ENCODE results near the gene SPAG16. TPM values are rescaled to one million over a fixed set of nuclear protein-coding genes. Genes with fewer than 3 reads are reported as not detected.

The SPAG16 gene
- total and polyA plus RNA-seq, 2 experiments from 2014 or later, result 28.9 to 30.7 TPM

GRCh38 chr2:213237787-213238186, 46.5 kb upstream of the SPAG16 start:
- no peaks in the 10 kb centered on the region for H3K79me2 ChIP-seq (ENCODE audit: insufficient read depth)
- in situ Hi-C loops (cut with MboI), result no loop called here
- H3K9ac ChIP-seq, result peak overlapping the region; percentile 51; the same call in 1 of the 2 replicates
- H4K20me1 ChIP-seq (ENCODE audit: insufficient read depth), result no peaks in the 10 kb centered on the region
- peak overlapping the region; percentile 86 for H3K4me2 ChIP-seq (ENCODE audit: unreplicated experiment)
- peak overlapping the region; percentile 45 for H3K4me3 ChIP-seq
- no peaks in the 10 kb centered on the region for H3K27me3 ChIP-seq (replicated peaks; ENCODE audit: insufficient read depth)
- no peaks in the 10 kb centered on the region for H3K36me3 ChIP-seq (ENCODE audit: low read depth)
- H3K4me1 ChIP-seq (ENCODE audit: insufficient read depth), result peaks cover 41% of the 10 kb centered on the region
- no peaks in the 10 kb centered on the region for H3K9me3 ChIP-seq (ENCODE audit: low read depth)
- H3F3A ChIP-seq (ENCODE audit: insufficient read depth), result peaks cover 27% of the 10 kb centered on the region
- TF ChIP-seq EZH2phosphoT487 (IDR thresholded peaks at IDR 0.05; ENCODE audit: insufficient read depth, low read depth) (no peak), EZH2 (IDR thresholded peaks at IDR 0.05; ENCODE audit: insufficient read depth, poor library complexity, severe bottlenecking) (no peak)
- WGBS, 2 experiments (ENCODE audit: low coverage in 1 of 2, low lambda C conversion rate in 2 of 2, missing lambda C conversion rate in 2 of 2), result 61 to 77% methylated on average over 2 of the region's 2 CpGs
- no peak for DNase-seq
- H3K27ac ChIP-seq, result peak overlapping the region; percentile 77
- H2AFZ ChIP-seq, result peak overlapping the region; percentile 75
- no peaks in the 10 kb centered on the region for H3K9me2 ChIP-seq (ENCODE audit: insufficient read depth)

DNA sequence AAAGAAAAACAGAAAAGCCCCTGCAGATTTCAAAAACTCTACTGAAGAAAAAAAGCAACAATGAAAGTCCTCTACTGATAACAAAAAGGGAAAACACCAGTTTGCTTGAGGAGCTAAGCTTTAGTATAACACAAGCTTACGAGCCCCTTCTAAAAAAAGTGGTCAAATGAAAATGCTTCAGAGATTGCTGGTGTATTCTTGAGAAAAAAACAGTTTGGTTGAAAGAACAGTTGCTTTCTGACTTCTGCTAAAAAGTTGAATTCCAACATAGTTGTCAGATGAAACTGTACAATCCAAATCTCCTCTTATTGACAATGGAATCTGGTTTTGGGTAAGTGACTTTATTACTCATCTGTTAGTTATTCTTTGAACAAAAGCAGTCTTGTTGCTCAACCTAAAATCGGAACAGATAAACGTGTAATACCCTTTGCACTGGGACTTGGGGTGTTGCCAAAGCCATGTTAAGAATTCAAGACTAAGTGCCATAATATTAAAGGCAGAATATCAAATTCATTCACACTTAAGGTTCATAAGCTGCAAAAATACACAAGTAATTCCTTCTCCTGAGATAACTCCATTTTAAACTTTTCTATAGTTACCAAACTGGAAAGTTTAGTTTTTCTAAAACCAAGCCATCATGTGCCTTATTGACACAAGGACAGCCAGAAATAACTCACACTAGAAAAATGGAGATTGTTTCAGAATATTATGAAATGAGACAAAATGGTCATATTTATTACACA, 45.3 kb upstream of the SPAG16 start:
- Histone ChIP-seq H3K4me1 (ENCODE audit: insufficient read depth) (peaks cover 41% of the 10 kb centered on the region), H4K20me1 (ENCODE audit: insufficient read depth) (no peaks in the 10 kb centered on the region), H3K36me3 (ENCODE audit: low read depth) (no peaks in the 10 kb centered on the region), H3K27ac (peak overlapping the region; percentile 77), H2AFZ (peak overlapping the region; percentile 55), H3K9me2 (ENCODE audit: insufficient read depth) (no peaks in the 10 kb centered on the region), H3K79me2 (ENCODE audit: insufficient read depth) (no peaks in the 10 kb centered on the region), H3K27me3 (replicated peaks; ENCODE audit: insufficient read depth) (no peaks in the 10 kb centered on the region), H3K4me3 (peak overlapping the region; percentile 67), H3K4me2 (ENCODE audit: unreplicated experiment) (peak overlapping the region; percentile 86), H3K9ac (peak overlapping the region; percentile 51), H3K9me3 (ENCODE audit: low read depth) (no peaks in the 10 kb centered on the region), H3F3A (ENCODE audit: insufficient read depth) (peaks cover 27% of the 10 kb centered on the region)
- 0% methylated on average over 3 of the region's 3 CpGs for WGBS, 2 experiments (ENCODE audit: low coverage in 1 of 2, low lambda C conversion rate in 2 of 2, missing lambda C conversion rate in 2 of 2)
- in situ Hi-C loops (cut with MboI), result no loop called here
- peak; percentile 83 for DNase-seq
- TF ChIP-seq EZH2 (IDR thresholded peaks at IDR 0.05; ENCODE audit: insufficient read depth, poor library complexity, severe bottlenecking) (no peak), EZH2phosphoT487 (IDR thresholded peaks at IDR 0.05; ENCODE audit: insufficient read depth, low read depth) (no peak)

DNA sequence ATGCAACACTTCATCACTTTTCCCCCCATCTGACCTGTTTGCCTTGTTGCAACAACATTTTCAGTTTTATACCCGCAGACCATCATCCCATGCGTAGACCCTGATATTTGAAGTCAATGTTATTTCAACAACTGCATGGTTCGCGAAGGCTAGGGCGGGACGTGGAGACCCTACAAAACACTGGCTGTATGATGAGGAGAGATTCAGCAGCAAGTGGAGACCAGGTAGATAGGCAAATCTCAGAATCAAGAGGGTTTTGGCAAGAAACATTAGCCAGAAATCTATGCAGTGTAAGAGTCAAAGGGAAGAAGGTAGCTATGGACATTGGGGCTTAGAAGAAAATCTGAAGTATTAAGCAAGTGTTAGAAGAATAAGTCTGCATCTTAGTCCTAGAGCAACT, 42.4 kb upstream of the SPAG16 start:
- H3K9ac ChIP-seq, result no peak overlapping the region
- H3K4me2 ChIP-seq (ENCODE audit: unreplicated experiment), result no peak overlapping the region
- 95 to 97% methylated on average over 6 of the region's 6 CpGs for WGBS, 2 experiments (ENCODE audit: low coverage in 1 of 2, low lambda C conversion rate in 2 of 2, missing lambda C conversion rate in 2 of 2)
- H3K27ac ChIP-seq, result no peak overlapping the region
- no peaks in the 10 kb centered on the region for H3K79me2 ChIP-seq (ENCODE audit: insufficient read depth)
- no peaks in the 10 kb centered on the region for H3K36me3 ChIP-seq (ENCODE audit: low read depth)
- H2AFZ ChIP-seq, result 0 out of 2 replicates have a peak overlapping the region, but pooled peaks have one; percentile 27
- peaks cover 23% of the 10 kb centered on the region for H3F3A ChIP-seq (ENCODE audit: insufficient read depth)
- DNase-seq, result no peak
- H3K27me3 ChIP-seq (replicated peaks; ENCODE audit: insufficient read depth), result no peaks in the 10 kb centered on the region
- H3K9me3 ChIP-seq (ENCODE audit: low read depth), result no peaks in the 10 kb centered on the region
- H3K4me3 ChIP-seq, result no peak overlapping the region
- no peaks in the 10 kb centered on the region for H3K9me2 ChIP-seq (ENCODE audit: insufficient read depth)
- peaks cover 35% of the 10 kb centered on the region for H3K4me1 ChIP-seq (ENCODE audit: insufficient read depth)
- TF ChIP-seq EZH2phosphoT487 (IDR thresholded peaks at IDR 0.05; ENCODE audit: insufficient read depth, low read depth) (no peak), EZH2 (IDR thresholded peaks at IDR 0.05; ENCODE audit: insufficient read depth, poor library complexity, severe bottlenecking) (no peak)
- H4K20me1 ChIP-seq (ENCODE audit: insufficient read depth), result no peaks in the 10 kb centered on the region
- in situ Hi-C loops (cut with MboI), result no loop called here

- no peaks in the 10 kb centered on the region for H3K79me2 ChIP-seq (ENCODE audit: insufficient read depth)
- H3K9me3 ChIP-seq (ENCODE audit: low read depth), result no peaks in the 10 kb centered on the region
- no peak for DNase-seq
- H4K20me1 ChIP-seq (ENCODE audit: insufficient read depth), result no peaks in the 10 kb centered on the region
- no peak for TF ChIP-seq EZH2phosphoT487 (IDR thresholded peaks at IDR 0.05; ENCODE audit: insufficient read depth, low read depth)
- TF ChIP-seq EZH2 (IDR thresholded peaks at IDR 0.05; ENCODE audit: insufficient read depth, poor library complexity, severe bottlenecking), result no peak
- peaks cover 15% of the 10 kb centered on the region for H3F3A ChIP-seq (ENCODE audit: insufficient read depth)
- WGBS, 2 experiments (ENCODE audit: low coverage in 1 of 2, low lambda C conversion rate in 2 of 2, missing lambda C conversion rate in 2 of 2), result 97 to 98% methylated on average over 1 of the region's 1 CpG
- H3K9ac ChIP-seq, result no peak overlapping the region
- H3K4me2 ChIP-seq (ENCODE audit: unreplicated experiment), result no peak overlapping the region
- no peak overlapping the region for H3K4me3 ChIP-seq
- peaks cover 32% of the 10 kb centered on the region for H3K4me1 ChIP-seq (ENCODE audit: insufficient read depth)
- in situ Hi-C loops (cut with MboI), result no loop called here
- H3K27me3 ChIP-seq (replicated peaks; ENCODE audit: insufficient read depth), result no peaks in the 10 kb centered on the region
- no peaks in the 10 kb centered on the region for H3K9me2 ChIP-seq (ENCODE audit: insufficient read depth)
- no peak overlapping the region for H2AFZ ChIP-seq
- no peaks in the 10 kb centered on the region for H3K36me3 ChIP-seq (ENCODE audit: low read depth)
- no peak overlapping the region for H3K27ac ChIP-seq
These were observed 41.6 kb upstream of the SPAG16 start for GRCh38 chr2:213242653-213243052.

Measured in GM23248 (cell line).